ENCODE measurements around the gene EIF4E2. TPM values are rescaled to one million over a fixed set of nuclear protein-coding genes. Genes with fewer than 3 reads are reported as not detected.

The EIF4E2 gene
- total RNA-seq, 1 donor from 2014 or later, result 112 TPM

DNA sequence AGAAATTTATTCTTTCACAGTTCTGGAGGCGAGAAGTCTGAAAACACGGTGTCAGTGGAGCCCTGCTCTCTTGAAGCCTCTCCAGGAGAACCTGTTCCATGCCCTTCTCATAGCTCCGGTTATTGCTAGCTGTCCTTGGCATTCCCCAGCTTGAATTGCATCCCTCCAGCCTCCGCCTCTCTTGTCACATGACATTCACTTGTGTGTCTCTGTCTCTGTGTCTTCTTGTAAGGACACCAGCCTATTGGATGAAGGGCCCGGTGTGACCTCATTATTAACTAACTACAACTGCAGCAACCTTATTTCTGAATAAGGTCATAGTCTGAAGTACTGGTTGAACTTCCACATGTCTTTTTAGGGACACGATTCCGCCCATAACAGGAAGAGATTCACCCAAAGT lies 34.9 kb upstream of the EIF4E2 start:
- no peak for TF ChIP-seq EZH2 (IDR thresholded peaks at IDR 0.05; ENCODE audit: insufficient read depth, low read length)
- TF ChIP-seq, protein P1, sequence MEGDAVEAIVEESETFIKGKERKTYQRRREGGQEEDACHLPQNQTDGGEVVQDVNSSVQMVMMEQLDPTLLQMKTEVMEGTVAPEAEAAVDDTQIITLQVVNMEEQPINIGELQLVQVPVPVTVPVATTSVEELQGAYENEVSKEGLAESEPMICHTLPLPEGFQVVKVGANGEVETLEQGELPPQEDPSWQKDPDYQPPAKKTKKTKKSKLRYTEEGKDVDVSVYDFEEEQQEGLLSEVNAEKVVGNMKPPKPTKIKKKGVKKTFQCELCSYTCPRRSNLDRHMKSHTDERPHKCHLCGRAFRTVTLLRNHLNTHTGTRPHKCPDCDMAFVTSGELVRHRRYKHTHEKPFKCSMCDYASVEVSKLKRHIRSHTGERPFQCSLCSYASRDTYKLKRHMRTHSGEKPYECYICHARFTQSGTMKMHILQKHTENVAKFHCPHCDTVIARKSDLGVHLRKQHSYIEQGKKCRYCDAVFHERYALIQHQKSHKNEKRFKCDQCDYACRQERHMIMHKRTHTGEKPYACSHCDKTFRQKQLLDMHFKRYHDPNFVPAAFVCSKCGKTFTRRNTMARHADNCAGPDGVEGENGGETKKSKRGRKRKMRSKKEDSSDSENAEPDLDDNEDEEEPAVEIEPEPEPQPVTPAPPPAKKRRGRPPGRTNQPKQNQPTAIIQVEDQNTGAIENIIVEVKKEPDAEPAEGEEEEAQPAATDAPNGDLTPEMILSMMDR (IDR thresholded peaks at IDR 0.05; ENCODE audit: insufficient read depth, low read depth, low read length), result no peak
- H3K27ac ChIP-seq (ENCODE audit: low read depth, low read length), result no peak overlapping the region
- no peak overlapping the region for H3K9ac ChIP-seq (ENCODE audit: low read length)
- H3K36me3 Mint-ChIP-seq (ENCODE audit: low read depth, unreplicated experiment), result no peaks in the 10 kb centered on the region
- H3K27me3 Mint-ChIP-seq (ENCODE audit: low read depth, unreplicated experiment), result peaks cover 65% of the 10 kb centered on the region
- no peak overlapping the region for H3K4me2 ChIP-seq (ENCODE audit: low read length)
- no peak overlapping the region for H3K27ac Mint-ChIP-seq (ENCODE audit: unreplicated experiment)
- no peaks in the 10 kb centered on the region for H3K4me1 Mint-ChIP-seq (ENCODE audit: low read depth, unreplicated experiment)
- H3K36me3 ChIP-seq (ENCODE audit: insufficient read depth, low read length), result no peaks in the 10 kb centered on the region
- no peaks in the 10 kb centered on the region for H3K4me1 ChIP-seq (ENCODE audit: insufficient read depth, low read length)
- H3K79me2 ChIP-seq (ENCODE audit: insufficient read depth, low read length), result no peaks in the 10 kb centered on the region
- H3K4me3 Mint-ChIP-seq (ENCODE audit: unreplicated experiment), result no peak overlapping the region
- no peak for FAIRE-seq
- no peak overlapping the region for H3K4me3 ChIP-seq (ENCODE audit: insufficient read depth, low read depth, low read length)
- no peak for DNase-seq (ENCODE audit: low read depth)
- peaks cover 2% of the 10 kb centered on the region for H3K9me3 Mint-ChIP-seq (ENCODE audit: unreplicated experiment)
- H3K9me3 ChIP-seq (ENCODE audit: insufficient read depth, low read depth, low read length), result no peaks in the 10 kb centered on the region
- no peak overlapping the region for H2AFZ ChIP-seq (ENCODE audit: low read depth, low read length)
- H4K20me1 ChIP-seq (ENCODE audit: insufficient read depth, low read length), result no peaks in the 10 kb centered on the region
- H3K27me3 ChIP-seq (ENCODE audit: insufficient read depth, low read length), result peaks cover 45% of the 10 kb centered on the region

DNA sequence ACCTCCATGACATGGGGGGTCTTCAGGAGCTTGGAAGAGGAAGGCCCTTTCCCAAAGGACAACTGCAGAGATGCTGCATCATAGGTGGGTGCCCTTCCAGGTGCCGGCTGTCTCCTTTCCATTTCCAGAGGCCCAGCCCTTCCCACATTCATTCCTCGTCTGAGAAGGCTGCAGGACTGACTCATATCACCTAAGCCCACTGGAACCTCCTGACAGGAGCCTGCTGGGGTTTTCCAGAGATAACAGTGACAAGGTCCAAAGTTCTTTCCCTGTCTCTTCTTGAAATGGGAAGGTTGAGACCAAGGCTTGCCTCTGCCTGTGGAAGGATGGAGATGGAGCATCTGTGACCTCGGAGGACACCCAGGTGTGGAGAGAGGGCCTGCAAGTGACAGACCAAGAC lies 33.9 kb upstream of the EIF4E2 start:
- H3K27ac ChIP-seq (ENCODE audit: low read depth, low read length), result no peak overlapping the region
- no peak for DNase-seq (ENCODE audit: low read depth)
- TF ChIP-seq EZH2 (IDR thresholded peaks at IDR 0.05; ENCODE audit: insufficient read depth, low read length), result no peak
- TF ChIP-seq, protein P1 (IDR thresholded peaks at IDR 0.05; ENCODE audit: insufficient read depth, low read depth, low read length), result no peak
- H3K9me3 ChIP-seq (ENCODE audit: insufficient read depth, low read depth, low read length), result no peaks in the 10 kb centered on the region
- H3K36me3 ChIP-seq (ENCODE audit: insufficient read depth, low read length), result no peaks in the 10 kb centered on the region
- no peak overlapping the region for H3K9ac ChIP-seq (ENCODE audit: low read length)
- H4K20me1 ChIP-seq (ENCODE audit: insufficient read depth, low read length), result no peaks in the 10 kb centered on the region
- H3K27me3 ChIP-seq (ENCODE audit: insufficient read depth, low read length), result peaks cover 46% of the 10 kb centered on the region
- no peak for FAIRE-seq
- Mint-ChIP-seq H3K27ac (ENCODE audit: unreplicated experiment) (no peak overlapping the region), H3K27me3 (ENCODE audit: low read depth, unreplicated experiment) (peaks cover 70% of the 10 kb centered on the region), H3K4me3 (ENCODE audit: unreplicated experiment) (no peak overlapping the region), H3K36me3 (ENCODE audit: low read depth, unreplicated experiment) (no peaks in the 10 kb centered on the region), H3K9me3 (ENCODE audit: unreplicated experiment) (peaks cover 2% of the 10 kb centered on the region), H3K4me1 (ENCODE audit: low read depth, unreplicated experiment) (peaks cover 2% of the 10 kb centered on the region)
- H3K4me3 ChIP-seq (ENCODE audit: insufficient read depth, low read depth, low read length), result no peak overlapping the region
- H3K4me1 ChIP-seq (ENCODE audit: insufficient read depth, low read length), result no peaks in the 10 kb centered on the region
- no peak overlapping the region for H3K4me2 ChIP-seq (ENCODE audit: low read length)
- no peak overlapping the region for H2AFZ ChIP-seq (ENCODE audit: low read depth, low read length)
- H3K79me2 ChIP-seq (ENCODE audit: insufficient read depth, low read length), result no peaks in the 10 kb centered on the region

DNA sequence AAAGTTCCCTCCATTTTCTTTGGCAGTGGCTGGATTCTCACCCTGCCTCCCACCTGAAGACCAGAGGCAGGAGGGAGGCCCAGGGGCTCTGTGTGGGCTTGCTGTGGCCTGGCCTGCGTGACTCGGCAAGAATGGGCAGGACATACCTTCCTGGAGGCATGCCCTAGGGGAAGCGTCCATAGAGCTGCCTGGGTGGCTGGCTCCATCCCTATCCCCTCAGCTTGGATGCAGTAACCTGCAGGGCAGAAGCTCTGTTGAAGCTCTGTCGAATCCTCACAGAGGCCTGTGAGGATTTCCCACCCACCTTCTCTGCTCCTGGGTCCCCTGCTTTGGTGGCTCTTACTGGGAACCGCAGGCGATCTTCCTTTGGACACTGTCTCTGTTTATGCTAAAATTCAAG lies 31.6 kb upstream of the EIF4E2 start:
- Histone ChIP-seq H3K79me2 (ENCODE audit: insufficient read depth, low read length) (no peaks in the 10 kb centered on the region), H3K27ac (ENCODE audit: low read depth, low read length) (no peak overlapping the region), H3K9me3 (ENCODE audit: insufficient read depth, low read depth, low read length) (no peaks in the 10 kb centered on the region), H4K20me1 (ENCODE audit: insufficient read depth, low read length) (peaks cover 5% of the 10 kb centered on the region), H3K4me2 (ENCODE audit: low read length) (no peak overlapping the region), H3K36me3 (ENCODE audit: insufficient read depth, low read length) (no peaks in the 10 kb centered on the region), H3K27me3 (ENCODE audit: insufficient read depth, low read length) (peaks cover 53% of the 10 kb centered on the region), H3K4me1 (ENCODE audit: insufficient read depth, low read length) (no peaks in the 10 kb centered on the region), H3K4me3 (ENCODE audit: insufficient read depth, low read depth, low read length) (no peak overlapping the region), H3K9ac (ENCODE audit: low read length) (no peak overlapping the region), H2AFZ (ENCODE audit: low read depth, low read length) (no peak overlapping the region)
- Mint-ChIP-seq H3K9me3 (ENCODE audit: unreplicated experiment) (peaks cover 2% of the 10 kb centered on the region), H3K27ac (ENCODE audit: unreplicated experiment) (no peak overlapping the region), H3K36me3 (ENCODE audit: low read depth, unreplicated experiment) (no peaks in the 10 kb centered on the region), H3K27me3 (ENCODE audit: low read depth, unreplicated experiment) (peaks cover 67% of the 10 kb centered on the region), H3K4me1 (ENCODE audit: low read depth, unreplicated experiment) (peaks cover 2% of the 10 kb centered on the region), H3K4me3 (ENCODE audit: unreplicated experiment) (no peak overlapping the region)
- no peak for DNase-seq (ENCODE audit: low read depth)
- no peak for FAIRE-seq
- TF ChIP-seq, protein P1 (IDR thresholded peaks at IDR 0.05; ENCODE audit: insufficient read depth, low read depth, low read length), result no peak
- no peak for TF ChIP-seq EZH2 (IDR thresholded peaks at IDR 0.05; ENCODE audit: insufficient read depth, low read length)

Measured in astrocyte (in vitro differentiated cells and primary cell).